NCI-H748 (cell line): Measurements from ENCODE around the gene LMBR1.
"Not testable (repeated sequence)": the region's sequence is repeated elsewhere in the genome, so short reads cannot be mapped to it uniquely, and the experiment has no call there.

Experiments used
- DNase-seq: peaks from one replicate; lab custom pipeline; 2025; ENCODE audit not compliant: unreplicated experiment; lab: John Stamatoyannopoulos, UW

Gene LMBR1

DNA sequence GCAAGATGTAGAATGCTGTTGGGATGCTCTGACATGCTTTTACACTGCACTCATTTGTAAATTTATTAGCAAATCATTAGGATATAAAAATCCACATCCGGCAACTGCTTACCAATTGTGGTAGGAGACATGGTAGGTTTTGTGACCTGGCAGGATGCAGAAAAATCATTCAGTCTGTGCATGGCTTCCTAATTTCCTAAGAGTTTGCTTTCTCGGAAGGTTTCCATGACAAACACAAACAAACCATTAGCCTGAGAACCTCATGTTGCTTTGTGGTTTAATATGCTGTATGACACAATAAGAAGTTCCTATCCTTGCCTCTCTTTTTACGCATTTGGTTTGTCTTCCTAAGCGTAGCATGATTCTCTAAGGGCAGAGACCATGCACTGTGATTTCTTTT lies 14.7 kb upstream of the LMBR1 start:
- DNase-seq, result peak; percentile 11

DNA sequence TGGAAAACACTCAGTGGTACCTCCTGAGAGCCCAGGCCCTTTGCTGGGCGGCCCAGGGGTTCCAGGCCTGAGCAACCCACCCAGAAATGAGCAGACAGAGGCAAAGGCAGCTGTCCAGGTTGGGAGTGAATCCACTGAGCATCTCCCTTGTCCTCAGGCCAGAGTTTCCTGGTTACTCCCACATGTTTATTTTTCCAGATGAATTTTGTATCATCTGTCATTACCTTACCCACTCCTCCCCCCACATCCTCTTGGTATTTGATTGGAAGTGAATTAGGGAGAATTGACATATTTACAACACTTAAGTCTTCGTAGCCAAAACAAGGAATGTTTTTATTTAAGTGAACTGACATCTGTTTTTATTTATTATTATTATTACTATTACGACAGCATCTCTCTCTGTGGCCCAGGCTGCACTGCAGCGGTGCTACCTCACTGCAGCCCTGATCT lies 13.2 kb upstream of the LMBR1 start:
- DNase-seq, result no peak

DNA sequence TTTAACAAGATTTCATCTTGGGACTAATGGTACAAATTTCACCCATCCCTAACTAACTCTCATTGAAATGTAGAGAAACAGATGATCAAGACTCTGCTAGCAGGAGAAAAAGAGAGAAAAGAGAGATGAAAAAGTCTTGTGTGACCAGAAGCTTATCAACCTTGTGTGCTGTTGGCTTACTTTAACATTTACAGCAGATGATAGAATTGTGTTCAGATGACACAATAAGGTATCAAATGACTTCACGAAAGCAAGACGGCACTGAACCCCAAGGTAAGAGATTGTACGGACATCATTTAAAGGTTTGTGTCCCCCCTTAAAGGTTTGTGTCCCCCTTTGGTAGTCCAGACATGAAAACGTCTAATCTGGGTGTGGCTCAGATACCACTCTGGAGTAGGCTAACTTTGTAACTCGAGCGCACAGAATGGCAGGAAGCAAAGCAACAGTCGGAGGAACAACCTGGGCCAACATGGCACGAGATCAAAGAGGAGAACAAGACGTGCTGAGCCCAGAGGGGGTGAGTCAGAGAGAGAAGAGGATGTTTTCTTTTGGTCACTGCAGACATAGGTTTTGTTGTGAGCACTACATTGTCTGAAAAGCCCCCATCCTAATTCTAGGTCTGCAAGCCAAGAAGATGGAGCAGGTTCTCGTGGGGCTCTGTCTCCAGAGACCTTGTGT lies 10.4 kb upstream of the LMBR1 start:
- DNase-seq, result no peak

DNA sequence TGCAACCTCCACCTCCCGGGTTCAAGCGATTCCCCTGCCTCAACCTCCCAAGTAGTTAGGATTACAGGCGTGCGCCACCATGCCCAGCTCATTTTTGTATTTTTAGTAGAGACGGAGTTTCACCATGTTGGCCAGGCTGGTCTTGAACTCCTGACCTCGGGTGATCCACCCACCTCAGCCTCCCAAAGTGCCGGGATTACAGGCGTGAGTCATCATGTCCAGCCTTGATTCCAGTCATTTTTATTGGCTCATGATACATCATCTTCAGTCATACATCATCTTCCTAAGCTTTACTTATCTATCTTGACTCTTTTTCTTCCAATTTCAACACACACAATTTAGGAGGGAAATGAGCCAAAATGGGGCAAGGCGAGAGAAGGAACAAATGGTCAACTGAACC lies 7.1 kb upstream of the LMBR1 start:
- DNase-seq, result not testable (repeated sequence)

DNA sequence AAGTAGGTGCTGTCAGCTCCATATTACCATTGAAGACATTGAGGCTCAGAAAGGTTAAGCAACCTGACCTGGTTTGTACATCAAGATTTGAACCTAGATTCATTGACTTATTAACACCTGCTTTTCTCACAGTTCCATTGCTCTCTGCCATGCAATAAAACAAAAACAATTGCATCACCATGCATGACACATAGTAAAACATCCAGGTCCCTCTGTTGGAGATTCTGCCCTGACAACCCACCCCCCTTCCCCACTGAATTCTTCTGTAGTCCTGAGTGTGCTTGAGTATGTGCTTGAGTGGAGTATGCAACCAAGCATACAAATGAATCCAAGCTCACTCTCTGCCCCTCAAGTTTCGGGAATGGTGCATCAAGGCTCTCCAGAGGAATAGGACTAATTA lies 6.0 kb upstream of the LMBR1 start:
- DNase-seq, result no peak

DNA sequence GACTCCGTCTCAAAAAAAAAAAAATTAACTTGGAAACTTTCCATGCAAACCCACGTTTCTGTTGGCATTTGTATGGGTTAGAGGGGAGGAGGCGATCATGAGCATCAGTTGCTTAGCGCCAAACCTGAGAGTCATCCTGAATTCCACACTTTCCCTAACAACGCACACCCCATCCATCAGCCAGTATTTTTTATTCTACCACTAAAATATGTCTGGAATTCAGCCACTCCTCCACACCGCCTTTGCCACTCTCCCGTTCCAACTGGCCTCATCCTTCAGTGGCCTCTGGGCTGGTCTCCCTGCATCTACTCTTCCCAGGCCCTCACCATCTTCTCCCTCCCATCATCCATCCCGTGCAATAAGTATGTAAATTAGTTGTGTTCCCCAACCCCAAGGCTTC lies 4.7 kb upstream of the LMBR1 start:
- DNase-seq, result no peak

DNA sequence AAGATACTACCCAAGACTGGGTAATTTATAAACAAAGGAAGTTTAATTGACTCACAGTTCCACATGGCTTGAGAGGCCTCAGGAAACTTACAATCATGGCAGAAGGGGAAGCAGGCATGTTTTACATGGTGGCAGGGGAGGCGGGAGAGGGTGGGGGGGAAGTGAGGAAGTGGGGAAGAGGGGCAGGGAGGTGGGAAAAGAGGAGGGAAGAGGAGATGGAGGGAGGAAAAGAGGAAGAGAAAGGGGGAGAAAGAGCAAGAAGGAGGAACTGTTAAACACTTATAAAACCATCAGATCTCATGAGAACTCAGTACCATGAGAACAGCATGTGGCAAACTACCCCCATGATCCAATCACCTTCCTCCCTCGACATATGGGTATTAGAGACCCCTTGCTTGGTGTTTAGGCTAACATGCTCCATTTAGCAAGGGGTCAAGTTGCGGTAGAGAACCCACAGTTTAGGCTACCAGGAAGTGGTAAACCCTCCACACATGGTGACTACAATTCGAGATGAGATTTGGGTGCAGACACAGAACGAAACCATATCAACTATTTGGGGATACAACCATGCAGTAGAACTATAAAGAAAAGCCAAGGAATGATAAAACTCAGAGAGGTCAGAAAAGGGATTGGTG lies 3.5 kb upstream of the LMBR1 start:
- no peak for DNase-seq

DNA sequence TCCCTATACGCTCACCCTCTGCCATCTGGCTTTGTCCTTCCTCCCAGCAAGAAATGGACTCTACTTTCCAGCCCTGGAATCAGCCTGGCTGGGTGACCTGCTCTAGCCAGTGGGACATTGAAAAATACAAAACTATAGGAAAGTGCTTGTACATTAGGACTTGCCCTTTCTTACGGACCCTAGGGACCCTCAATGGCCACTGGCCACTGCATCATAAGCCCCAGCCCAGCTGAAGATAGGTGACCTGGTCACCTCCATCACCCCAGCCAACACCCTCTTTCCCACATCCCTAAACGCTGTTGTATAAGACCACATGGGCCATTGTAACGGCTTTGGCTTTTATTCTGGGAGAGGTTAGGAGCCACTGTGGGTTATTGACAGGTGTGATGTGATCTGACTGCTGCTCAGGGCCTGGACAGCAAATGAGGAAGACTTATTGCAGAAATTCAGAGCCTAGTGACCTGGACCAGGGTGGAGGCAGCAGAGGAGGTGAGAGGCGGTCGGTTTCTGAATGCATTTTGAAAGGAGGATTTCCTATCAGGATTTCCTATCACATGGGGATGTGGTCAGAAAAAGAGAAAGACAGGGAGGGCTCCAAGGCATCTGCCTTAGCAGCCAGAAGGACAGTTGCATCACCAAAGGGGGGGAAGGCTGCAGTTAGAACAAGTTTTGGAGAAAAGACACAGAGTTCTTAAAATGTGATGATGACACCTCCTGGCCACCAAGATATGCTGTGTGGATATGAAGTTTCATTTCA lies 2.2 kb upstream of the LMBR1 start:
- DNase-seq, result no peak

DNA sequence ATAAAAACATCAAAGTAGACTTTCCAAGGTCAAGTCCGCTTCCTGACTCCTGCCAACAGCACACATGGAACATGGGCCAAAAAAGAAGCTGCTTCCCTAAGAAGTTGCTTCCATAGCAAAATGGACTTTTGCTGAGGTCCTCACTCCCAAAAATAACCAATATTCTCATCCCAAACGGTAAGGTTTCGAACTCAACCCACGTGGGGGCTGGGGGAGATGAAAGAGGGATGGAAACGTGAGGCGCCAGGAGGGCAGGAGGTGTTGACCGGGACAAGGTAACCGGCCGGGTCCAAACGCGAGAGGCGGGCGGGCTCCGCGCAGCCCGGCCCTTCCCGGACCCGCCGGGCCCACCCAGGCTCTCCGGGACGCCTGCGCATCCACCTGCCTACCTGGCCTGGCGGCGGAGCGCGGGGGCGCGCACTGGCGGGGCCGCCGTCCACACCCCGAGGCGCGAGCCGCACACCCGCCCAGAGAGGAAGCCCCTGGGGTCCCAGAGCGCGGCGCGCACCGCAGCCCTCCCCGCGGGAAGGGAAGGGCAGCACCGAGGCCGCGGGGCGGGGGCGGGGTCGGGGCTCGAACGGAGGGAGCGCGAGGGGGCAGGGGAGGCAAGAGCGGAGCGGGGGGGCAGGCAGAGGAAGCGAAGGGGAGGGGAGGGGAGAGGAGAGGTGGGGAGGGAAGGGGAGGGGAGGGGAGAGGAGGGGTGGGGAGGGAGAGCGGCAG lies 742 bp downstream of the LMBR1 start:
- DNase-seq, result peak; percentile 75

DNA sequence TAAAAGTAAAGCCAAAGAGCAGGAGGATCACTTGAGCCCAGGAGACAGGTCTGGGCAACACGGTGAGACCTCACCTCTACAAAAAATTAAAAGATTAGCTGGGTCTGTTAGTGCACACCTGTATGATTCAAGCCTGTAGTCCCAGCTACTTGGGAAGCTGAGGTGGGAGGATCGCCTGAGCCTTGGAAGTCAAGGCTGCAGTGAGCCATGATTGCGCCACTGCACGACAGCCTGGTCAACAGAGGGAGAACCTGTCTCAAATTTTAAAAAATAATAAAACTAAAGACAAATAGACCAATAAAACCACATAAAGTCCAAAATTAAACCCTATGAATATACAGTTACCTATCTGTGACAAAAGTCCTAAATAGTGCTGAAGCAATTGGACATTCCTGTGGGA lies 3.2 kb downstream of the LMBR1 start:
- no peak for DNase-seq

DNA sequence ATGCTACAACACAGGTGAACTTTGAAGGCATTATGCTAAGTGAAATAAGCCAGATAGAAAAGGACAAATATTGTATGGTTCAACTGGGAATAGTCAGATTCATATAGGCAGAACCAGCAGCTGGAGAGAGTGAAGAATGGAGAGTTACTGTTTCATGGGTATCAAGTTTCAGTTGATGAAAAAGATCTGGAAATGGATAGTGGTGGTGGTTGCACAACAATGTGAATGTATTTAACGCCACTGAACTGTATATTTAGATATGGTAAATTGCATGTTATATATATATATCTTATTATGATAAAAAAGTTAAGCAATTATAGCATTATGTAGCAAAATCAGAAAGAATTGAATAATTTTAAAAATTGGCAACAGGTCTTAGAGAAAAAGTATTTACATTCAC lies 3.9 kb downstream of the LMBR1 start:
- DNase-seq, result peak; percentile 20

DNA sequence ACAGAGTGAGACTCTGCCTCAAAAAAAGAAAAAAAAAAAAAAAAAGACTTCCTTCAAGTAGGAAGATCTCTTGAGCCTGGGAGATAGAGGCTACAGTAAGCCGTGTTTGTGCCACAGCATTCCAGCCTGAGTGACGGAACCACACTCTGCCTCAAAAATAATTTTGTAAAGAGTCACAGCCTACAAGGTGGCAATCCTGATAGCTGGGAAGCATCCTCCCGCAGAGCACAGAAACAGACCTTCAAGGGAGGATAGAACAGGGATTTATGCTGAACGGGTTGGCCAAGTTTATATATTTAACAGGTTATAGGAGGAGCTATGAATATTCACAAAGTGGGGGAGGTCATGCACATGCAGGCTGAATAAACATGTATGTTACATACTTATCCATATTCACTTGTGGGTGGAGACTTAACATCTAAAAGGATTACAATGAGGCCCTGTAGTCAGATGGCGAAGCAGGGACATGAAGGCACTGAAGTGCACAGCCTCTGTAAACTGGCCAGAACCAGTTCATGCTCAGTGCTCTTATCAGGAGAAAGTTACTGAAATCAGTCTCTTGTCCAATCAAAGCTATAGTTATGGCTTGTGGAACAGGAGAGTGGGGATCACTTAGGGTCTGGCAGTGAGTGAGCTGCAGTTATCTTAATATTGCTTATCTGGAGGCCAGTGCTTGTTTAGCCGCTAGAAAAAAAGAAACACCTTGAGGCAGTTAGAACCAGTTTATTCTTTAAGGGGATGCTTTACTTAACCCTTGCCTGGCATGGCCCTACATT lies 6.8 kb downstream of the LMBR1 start:
- no peak for DNase-seq

DNA sequence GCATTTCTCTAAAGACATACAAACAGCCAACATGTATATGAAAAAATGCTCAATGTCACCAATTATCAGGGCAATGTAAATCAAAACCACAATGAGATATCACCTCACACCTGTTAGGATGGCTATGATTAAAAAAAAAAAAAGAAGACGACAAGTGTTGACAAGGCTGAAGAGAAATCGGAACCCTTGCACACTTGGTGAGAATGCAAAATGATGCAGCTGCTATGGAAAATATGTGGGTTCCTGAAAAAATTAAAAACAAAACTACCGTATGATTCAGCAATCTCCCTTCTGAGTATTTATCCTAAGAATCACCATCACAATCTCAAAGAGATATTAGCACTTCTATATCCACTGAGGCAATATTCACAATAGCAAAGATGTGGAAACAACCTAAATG lies 11.3 kb downstream of the LMBR1 start:
- no peak for DNase-seq

DNA sequence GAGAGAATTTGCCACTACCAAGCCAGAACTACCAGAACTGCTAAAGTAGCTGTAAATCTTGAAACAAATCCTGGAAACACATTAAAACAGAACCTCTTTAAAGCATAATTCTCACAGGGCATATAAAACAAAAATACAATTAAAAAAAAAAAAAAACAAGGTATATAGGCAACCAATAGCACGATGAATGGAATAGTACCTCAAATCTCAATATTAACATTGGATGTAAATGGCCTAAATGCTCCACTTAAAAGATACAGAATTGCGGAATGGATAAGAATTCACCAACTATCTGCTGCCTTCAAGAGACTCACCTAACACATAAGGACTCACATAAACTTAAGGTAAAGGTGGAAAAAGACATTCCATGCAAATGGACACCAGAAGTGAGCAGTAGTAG lies 17.2 kb downstream of the LMBR1 start:
- DNase-seq, result no peak

DNA sequence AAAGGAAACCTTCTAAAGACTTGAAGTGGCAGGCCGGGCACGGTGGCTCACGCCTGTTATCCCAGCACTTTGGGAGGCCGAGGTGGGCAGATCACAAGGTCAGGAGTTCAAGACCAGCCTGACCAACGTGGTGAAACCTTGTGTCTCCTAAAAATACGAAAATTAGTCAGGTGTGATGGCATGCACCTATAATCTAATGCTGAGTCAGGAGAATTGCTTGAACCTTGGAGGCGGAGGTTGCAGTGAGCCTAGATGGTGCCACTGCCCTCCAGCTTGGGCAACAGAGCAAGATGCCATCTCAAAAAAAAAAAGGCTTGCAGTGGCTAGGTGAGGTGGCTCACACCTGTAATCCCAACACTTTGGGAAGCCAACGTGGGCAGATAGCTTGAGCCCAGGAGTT lies 24.6 kb downstream of the LMBR1 start:
- not testable (repeated sequence) for DNase-seq

DNA sequence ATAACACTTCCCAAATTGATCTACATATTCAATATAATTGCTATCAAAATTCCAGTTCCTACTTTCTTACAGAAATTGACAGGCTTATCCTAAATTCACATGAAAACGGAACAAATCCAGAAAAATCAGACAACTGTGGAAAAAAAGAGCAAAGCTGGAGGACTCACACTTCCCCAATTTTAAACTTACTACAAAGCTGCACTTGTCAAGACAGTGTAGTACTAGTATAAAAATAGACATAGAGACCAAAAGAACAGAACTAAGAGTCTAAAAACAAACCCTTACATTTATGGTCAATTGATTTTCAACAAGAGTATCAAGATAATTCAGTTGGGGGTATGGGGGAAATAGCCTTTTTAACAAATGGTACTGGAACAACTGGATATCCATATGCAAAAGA lies 27.5 kb downstream of the LMBR1 start:
- no peak for DNase-seq

DNA sequence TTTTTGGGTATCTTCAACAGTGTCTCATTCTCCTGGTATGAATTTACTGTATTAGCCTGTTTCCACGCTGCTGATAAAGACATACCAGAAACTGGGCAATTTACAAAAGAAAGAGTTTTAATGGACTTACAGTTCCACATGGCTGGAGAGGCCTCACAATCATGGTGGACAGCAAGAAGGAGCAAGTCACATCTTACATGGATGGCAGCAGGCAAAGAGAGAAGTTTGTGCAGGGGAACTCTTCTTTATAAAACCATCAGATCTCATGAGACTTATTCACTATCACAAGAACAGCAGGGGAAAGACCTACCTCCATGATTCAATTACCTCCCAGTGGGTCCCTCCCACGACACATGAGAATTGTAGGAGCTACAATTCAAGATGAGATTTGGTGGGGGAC lies 31.0 kb downstream of the LMBR1 start:
- DNase-seq, result not testable (repeated sequence)

DNA sequence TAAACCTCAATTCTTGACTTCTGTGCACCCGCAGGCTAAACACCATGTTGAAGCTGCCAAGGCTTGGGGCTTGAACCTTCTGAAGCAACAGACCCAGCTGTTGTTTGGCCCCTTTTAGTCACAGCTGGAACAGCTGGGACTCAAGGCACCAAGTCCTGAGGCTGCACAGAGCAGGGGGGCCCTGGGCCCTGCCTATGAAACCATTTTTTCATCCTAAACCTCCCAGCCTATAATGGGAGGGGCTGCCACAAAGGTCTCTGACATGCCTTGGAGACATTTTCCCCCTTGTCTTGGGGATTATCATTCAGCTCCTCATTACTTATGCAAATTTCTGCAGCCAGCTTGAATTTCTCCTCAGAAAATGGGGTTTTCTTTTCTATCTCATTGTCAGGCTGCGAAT lies 31.8 kb downstream of the LMBR1 start:
- no peak for DNase-seq

DNA sequence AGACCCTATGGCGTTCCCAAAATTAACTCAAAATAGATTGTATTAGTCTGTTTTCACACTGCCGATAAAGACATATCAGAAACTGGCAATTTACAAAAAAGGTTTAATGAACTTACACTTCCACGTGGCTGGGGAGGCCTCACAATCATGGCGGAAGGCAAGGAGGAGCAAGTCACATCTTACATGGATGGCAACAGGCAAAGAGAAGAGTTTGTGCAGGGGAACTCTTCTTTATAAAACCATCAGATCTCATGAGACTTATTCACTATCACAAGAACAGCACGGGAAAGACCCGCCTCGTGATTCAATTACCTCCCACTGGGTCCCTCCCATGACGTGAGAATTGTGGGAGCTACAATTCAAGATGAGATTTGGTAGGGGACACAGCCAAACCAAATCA lies 32.9 kb downstream of the LMBR1 start:
- not testable (repeated sequence) for DNase-seq

DNA sequence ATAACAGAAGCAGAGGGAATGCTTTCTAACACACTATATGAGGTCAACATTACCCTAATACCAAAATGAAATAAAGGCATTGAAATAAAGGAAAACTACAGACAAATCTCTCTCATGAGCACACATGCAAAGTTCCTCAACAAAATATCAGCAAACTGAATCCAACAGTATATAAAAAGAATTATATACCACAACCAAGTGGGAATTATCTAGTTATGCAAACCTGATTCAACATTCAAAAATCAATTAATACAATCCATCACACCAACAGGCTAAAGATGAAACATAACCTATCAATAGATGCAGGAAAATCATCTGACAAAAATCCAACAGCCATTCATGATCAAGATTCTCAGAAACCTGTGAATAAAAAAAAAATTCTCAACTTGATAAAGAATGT lies 34.5 kb downstream of the LMBR1 start:
- no peak for DNase-seq

DNA sequence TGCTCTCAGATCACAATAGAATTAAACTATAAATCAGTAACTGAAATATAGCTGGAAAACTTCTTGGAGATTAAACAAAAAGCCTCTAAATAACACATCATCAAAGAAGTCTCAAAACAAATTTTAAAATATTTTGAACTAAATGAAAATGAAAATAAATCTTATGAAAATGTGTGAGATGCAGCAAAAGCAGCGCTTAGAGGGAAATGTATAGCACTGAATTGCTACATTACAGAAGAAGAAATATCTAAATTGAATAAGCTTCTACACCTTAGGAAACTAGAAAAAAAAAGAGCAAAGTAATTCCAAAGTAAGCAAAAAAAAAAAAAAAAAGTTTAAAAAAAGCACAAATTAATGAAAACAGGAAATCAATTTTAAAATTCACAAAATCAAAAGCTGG lies 35.2 kb downstream of the LMBR1 start:
- no peak for DNase-seq
